Skeletal muscle satellite cell (primary cell): Measurements from ENCODE around the gene FRMPD4.

Source experiments
- H3K27me3 ChIP-seq: 2 replicates; pipeline ENCODE4 v1.7.0; 2013; ENCODE audit warnings: low read length; ENCODE audit not compliant: control insufficient read depth, insufficient read depth
- H3K36me3 ChIP-seq: 2 replicates; pipeline ENCODE4 v1.7.0; 2013; ENCODE audit warnings: mild to moderate bottlenecking, control low read depth, low read length; ENCODE audit not compliant: insufficient read depth
- H3K4me1 ChIP-seq: 2 replicates; pipeline ENCODE4 v1.7.0; 2013; ENCODE audit warnings: low read length; ENCODE audit not compliant: control insufficient read depth, insufficient read depth
- H3K4me2 ChIP-seq: 2 replicates; pipeline ENCODE4 v1.7.0; 2013; ENCODE audit warnings: mild to moderate bottlenecking, low read length
- H3K4me3 ChIP-seq: 2 replicates; pipeline ENCODE4 v1.7.0; 2013; ENCODE audit warnings: low read length
- H3K9ac ChIP-seq: 2 replicates; pipeline ENCODE4 v1.7.0; 2013; ENCODE audit warnings: mild to moderate bottlenecking, low read depth, low read length, moderate library complexity
- H3K9me3 ChIP-seq: replicated peaks from 2 replicates; pipeline ENCODE4 v1.7.0; 2013; ENCODE audit warnings: mild to moderate bottlenecking, control low read depth, low read length

Gene FRMPD4

DNA sequence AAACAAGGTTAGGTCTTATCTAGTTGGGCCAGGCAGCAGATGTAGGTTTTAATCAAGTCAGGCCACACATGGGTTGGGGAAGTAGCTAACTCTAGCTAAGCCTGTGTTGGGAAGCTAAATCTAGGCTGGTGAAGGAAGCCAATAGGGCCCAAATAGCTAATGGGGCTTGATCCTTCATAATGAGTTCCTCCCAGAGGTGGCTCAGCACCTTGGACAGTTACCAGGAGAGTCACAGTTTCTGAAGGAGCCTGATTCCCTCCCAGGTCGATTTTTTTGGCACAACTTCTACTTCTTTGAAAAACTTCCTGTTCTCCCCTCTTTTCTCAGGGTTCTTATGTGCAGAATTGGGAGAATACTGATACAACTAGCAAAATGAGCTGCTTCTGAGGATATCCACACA is 410.5 kb downstream of the FRMPD4 start:
- Histone ChIP-seq H3K4me2 (no peak overlapping the region), H3K27me3 (no peaks in the 10 kb centered on the region), H3K9ac (no peak overlapping the region), H3K4me1 (no peaks in the 10 kb centered on the region), H3K36me3 (no peaks in the 10 kb centered on the region), H3K9me3 (no peaks in the 10 kb centered on the region), H3K4me3 (no peak overlapping the region)

DNA sequence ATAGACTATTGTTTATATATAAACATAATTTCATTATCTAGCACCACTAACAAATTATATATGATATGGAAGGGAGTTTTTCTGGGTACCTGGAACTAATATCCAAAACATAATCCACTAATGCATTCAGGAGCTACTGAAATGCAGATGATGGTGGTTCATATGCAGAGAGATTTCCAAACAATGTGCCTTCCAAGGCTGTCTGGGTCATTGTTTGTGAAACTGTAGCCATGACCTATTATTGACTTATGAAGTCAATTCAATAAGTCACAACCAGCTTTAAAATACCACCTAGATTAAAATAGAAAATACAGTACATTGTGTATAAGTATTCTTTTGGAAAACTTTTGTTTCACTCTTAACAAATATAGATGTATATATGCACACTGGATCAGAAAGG is 415.9 kb downstream of the FRMPD4 start:
- Histone ChIP-seq H3K4me3 (no peak overlapping the region), H3K4me1 (no peaks in the 10 kb centered on the region), H3K36me3 (no peaks in the 10 kb centered on the region), H3K27me3 (no peaks in the 10 kb centered on the region), H3K9me3 (no peaks in the 10 kb centered on the region), H3K9ac (no peak overlapping the region), H3K4me2 (no peak overlapping the region)

DNA sequence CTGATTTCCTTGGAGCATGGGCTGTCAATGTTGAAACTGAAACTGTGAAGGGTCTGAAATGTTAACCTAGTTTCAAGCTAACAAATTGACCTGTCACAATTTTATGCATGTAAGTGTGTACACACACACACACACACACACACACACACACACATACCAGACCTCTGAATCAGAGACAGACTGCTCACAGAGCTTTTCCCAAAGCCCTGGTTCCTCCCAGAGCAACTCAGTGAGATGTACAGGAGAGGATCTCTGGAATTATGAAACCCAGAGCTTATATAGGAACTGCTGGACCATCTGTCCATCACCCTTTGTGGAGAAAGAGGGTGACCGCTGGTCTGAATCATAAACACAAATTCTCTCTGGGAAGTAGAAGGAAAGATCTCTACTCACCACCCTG is 424.8 kb downstream of the FRMPD4 start:
- Histone ChIP-seq H3K4me2 (no peak overlapping the region), H3K36me3 (no peaks in the 10 kb centered on the region), H3K27me3 (no peaks in the 10 kb centered on the region), H3K9me3 (no peaks in the 10 kb centered on the region), H3K9ac (no peak overlapping the region), H3K4me3 (no peak overlapping the region), H3K4me1 (no peaks in the 10 kb centered on the region)

DNA sequence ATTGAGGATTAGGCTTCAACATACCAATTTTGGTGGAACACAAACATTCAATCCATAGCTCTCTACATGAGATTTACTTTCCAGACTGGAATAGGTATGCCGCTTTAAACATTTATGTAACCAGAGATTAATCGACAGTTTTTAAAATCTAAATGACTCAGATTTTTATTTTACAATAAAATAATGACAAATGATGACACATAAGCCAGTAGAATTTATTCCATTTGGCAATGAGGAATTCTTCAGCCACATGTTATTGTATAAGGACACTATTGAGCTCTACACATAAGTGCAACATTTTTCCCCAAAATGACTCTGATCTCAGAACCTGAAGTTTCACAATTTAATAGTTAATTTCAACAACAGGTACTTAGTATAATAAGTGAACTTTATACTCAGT is 425.9 kb downstream of the FRMPD4 start:
- no peaks in the 10 kb centered on the region for H3K27me3 ChIP-seq
- H3K36me3 ChIP-seq, result no peaks in the 10 kb centered on the region
- H3K4me3 ChIP-seq, result no peak overlapping the region
- H3K4me2 ChIP-seq, result no peak overlapping the region
- no peaks in the 10 kb centered on the region for H3K9me3 ChIP-seq
- H3K4me1 ChIP-seq, result no peaks in the 10 kb centered on the region
- no peak overlapping the region for H3K9ac ChIP-seq

DNA sequence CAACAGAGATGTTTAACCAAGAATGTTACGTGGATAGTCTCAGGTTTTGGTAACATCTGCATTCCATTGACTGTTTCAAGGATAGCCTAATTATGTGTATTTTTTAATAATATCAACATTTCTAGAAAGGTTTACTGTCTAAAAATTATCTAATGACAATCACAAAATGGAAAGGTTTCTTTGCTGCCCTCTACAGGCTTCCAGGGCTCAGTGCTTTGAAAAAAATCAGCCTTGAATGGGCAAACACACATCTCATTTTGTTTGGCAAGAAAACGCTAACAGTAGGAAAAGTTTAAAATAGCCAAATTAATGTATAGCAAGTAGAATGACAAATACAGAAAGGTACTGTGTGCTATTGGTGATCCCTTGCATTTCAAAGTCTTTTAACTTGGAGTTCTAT is 429.6 kb downstream of the FRMPD4 start:
- H3K9me3 ChIP-seq, result no peaks in the 10 kb centered on the region
- no peak overlapping the region for H3K9ac ChIP-seq
- H3K4me2 ChIP-seq, result no peak overlapping the region
- no peak overlapping the region for H3K4me3 ChIP-seq
- no peaks in the 10 kb centered on the region for H3K27me3 ChIP-seq
- no peaks in the 10 kb centered on the region for H3K4me1 ChIP-seq
- no peaks in the 10 kb centered on the region for H3K36me3 ChIP-seq

DNA sequence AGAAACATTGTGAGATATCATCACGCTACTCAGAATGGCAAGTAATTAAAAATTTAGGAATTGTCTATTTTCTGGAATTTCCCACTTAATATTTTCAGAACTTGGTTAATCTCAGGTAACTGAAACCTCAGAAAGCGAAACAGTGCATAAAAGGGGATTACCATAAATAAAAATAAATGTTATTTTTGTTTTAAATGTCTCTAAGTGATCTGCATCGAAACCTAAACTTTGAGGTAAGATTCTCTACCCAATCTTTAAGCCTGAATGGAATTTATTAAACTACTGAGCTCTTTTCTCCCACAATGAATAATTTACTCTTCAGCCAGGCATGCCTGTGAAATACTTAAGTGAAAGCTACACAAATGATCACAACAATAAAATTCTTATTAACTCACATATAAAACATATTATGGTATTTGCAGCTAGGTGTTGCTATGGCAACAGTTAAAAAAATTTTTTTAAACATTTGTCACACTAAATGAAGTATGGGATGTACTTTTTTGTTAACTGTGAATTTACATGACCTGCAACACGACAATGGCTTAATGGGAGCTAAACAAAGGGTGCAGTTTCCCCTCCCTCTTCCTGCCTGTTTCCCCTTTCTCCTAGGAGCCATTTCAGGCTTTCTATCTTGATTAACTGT is 432.7 kb downstream of the FRMPD4 start:
- no peak overlapping the region for H3K4me2 ChIP-seq
- H3K36me3 ChIP-seq, result no peaks in the 10 kb centered on the region
- no peaks in the 10 kb centered on the region for H3K9me3 ChIP-seq
- no peak overlapping the region for H3K9ac ChIP-seq
- H3K4me1 ChIP-seq, result no peaks in the 10 kb centered on the region
- H3K27me3 ChIP-seq, result no peaks in the 10 kb centered on the region
- no peak overlapping the region for H3K4me3 ChIP-seq

DNA sequence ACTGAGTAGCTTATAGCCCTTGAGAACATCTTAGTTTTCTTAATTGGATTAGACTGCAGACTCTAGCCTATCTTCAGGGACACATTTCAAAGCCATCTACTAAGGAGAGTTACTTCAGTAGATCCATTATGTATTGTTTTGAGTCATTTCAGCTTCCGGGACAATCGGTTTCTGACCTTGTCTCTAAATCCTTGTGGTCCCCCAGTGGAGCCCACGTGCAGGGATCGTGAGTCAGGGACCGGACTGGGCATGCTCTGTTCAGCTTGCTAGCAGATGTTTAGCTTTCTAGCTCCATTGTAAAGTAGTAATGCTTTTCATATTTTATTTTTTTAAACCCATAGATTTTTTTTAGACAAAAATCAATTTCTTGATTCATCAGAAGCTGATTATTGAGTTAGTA is 441.0 kb downstream of the FRMPD4 start:
- Histone ChIP-seq H3K27me3 (no peaks in the 10 kb centered on the region), H3K4me2 (no peak overlapping the region), H3K9ac (no peak overlapping the region), H3K4me1 (no peaks in the 10 kb centered on the region), H3K4me3 (no peak overlapping the region), H3K36me3 (no peaks in the 10 kb centered on the region), H3K9me3 (no peaks in the 10 kb centered on the region)

DNA sequence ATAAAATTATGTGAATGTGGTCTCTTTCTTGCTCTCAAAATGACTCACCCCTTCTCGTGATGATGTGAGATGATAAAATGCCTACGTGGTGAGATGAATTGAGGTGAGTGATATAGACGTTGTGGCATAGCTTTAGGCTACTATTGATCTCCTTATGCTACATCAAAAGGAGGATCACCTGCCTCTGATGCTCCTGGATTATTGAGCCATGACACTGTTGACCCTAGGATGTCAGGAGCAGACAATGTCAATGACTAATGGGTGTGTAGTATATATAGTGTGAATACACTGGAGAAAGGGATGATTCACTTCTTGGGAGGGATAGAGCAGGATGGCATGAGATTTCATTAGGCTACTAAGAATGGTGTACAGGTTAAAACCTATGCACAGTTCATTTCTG is 442.3 kb downstream of the FRMPD4 start:
- no peak overlapping the region for H3K4me3 ChIP-seq
- H3K4me2 ChIP-seq, result no peak overlapping the region
- H3K27me3 ChIP-seq, result no peaks in the 10 kb centered on the region
- no peaks in the 10 kb centered on the region for H3K36me3 ChIP-seq
- no peaks in the 10 kb centered on the region for H3K9me3 ChIP-seq
- no peaks in the 10 kb centered on the region for H3K4me1 ChIP-seq
- H3K9ac ChIP-seq, result no peak overlapping the region

DNA sequence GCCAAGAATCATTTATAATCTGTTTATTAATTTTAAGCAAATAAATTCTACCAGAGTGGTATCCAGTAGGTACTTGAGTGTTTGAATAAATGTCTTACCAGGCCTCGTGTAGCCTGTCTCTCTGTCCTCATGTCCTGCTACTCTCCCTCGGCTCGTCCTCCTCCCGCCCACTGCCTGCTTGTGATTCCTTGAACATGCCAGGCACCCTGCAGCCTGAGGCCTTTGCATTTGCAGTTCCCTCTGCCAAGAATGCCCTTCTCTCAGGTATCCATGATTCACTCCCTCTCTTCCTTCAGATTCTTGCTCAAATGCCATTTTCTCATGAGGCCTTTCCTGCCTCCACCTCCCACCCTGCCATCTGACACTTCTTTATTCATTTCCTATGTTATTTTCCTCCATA is 443.3 kb downstream of the FRMPD4 start:
- Histone ChIP-seq H3K9me3 (no peaks in the 10 kb centered on the region), H3K36me3 (no peaks in the 10 kb centered on the region), H3K4me2 (no peak overlapping the region), H3K9ac (no peak overlapping the region), H3K27me3 (no peaks in the 10 kb centered on the region), H3K4me1 (no peaks in the 10 kb centered on the region), H3K4me3 (no peak overlapping the region)

DNA sequence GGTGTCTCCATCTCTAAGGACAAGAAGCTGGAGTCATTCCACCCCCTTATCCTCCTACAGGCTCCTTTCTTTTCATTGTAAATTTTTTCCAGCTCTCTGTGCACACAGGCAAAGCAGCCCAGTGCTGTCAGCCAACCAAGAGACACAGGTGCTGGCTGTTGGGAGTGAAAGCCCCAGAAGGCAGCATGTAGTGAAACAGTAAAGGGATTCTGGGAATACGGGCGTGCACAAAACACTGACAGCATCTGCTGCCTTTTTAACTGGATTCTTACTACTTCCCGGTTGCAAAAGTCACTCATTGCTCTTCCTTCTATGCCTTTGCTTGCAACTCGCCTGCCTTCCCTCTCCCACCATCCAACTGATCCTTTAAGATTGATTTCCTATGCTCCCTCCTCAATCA is 444.4 kb downstream of the FRMPD4 start:
- no peak overlapping the region for H3K4me2 ChIP-seq
- no peaks in the 10 kb centered on the region for H3K9me3 ChIP-seq
- H3K4me3 ChIP-seq, result no peak overlapping the region
- H3K36me3 ChIP-seq, result no peaks in the 10 kb centered on the region
- H3K4me1 ChIP-seq, result no peaks in the 10 kb centered on the region
- H3K27me3 ChIP-seq, result no peaks in the 10 kb centered on the region
- no peak overlapping the region for H3K9ac ChIP-seq

DNA sequence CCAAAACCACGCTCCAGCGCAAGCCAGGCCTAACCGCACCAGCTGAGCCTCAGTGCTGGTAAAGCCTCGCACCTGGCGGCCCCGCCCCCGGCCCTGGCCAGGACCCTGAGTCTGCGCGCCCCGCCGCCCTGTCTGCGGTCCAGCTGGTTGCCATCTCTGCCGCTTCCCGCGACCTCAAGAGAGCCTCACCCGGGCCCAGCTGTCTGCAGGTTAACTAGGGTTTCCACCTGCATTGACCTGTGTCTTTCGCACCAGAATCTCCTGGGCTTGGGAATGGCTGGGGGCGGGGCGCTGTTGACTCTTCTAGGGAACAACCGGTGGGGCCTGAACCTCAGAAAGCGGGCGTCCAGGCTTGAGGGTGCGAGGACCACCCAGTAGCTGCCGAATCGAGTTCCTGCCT is 445.3 kb downstream of the FRMPD4 start:
- no peaks in the 10 kb centered on the region for H3K9me3 ChIP-seq
- H3K27me3 ChIP-seq, result no peaks in the 10 kb centered on the region
- H3K4me2 ChIP-seq, result no peak overlapping the region
- no peak overlapping the region for H3K9ac ChIP-seq
- no peak overlapping the region for H3K4me3 ChIP-seq
- H3K4me1 ChIP-seq, result no peaks in the 10 kb centered on the region
- no peaks in the 10 kb centered on the region for H3K36me3 ChIP-seq

DNA sequence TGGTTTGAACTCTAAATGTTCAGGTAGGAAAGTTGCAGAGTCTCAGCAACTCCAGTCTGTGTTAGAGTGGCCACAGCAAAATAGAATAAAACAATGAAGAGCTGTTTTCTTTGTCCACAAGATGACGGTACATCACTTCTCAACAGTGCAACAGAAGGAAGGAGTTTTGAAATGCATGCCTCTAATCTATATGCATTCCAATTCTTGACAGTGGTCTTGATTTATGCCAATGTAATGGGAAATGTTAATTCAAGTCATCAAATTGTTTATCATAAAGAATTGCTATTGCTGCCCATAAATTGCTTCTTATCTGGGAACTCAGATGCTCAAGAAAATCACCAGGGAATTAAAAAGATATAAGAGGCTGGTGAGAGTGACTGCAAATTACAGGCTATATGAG is 457.4 kb downstream of the FRMPD4 start:
- Histone ChIP-seq H3K4me2 (no peak overlapping the region), H3K4me1 (no peaks in the 10 kb centered on the region), H3K36me3 (no peaks in the 10 kb centered on the region), H3K4me3 (no peak overlapping the region), H3K9ac (no peak overlapping the region), H3K9me3 (no peaks in the 10 kb centered on the region), H3K27me3 (no peaks in the 10 kb centered on the region)
